ENCODE data around the gene ACSS1.

GRCh38 chr20:25038591-25039015, 19.3 kb downstream of the ACSS1 start:
- TF ChIP-seq CTCF (IDR thresholded peaks at IDR 0.05): no peak
- TF ChIP-seq POLR2A (IDR thresholded peaks at IDR 0.05): no peak
